ENCODE measurements around the gene DGKI. TPM values are rescaled to one million over a fixed set of nuclear protein-coding genes. Genes with fewer than 3 reads are reported as not detected.

DGKI gene
- total RNA-seq, 1 experiment from 2014 or later = 0.39 TPM

- TF ChIP-seq, protein P1, sequence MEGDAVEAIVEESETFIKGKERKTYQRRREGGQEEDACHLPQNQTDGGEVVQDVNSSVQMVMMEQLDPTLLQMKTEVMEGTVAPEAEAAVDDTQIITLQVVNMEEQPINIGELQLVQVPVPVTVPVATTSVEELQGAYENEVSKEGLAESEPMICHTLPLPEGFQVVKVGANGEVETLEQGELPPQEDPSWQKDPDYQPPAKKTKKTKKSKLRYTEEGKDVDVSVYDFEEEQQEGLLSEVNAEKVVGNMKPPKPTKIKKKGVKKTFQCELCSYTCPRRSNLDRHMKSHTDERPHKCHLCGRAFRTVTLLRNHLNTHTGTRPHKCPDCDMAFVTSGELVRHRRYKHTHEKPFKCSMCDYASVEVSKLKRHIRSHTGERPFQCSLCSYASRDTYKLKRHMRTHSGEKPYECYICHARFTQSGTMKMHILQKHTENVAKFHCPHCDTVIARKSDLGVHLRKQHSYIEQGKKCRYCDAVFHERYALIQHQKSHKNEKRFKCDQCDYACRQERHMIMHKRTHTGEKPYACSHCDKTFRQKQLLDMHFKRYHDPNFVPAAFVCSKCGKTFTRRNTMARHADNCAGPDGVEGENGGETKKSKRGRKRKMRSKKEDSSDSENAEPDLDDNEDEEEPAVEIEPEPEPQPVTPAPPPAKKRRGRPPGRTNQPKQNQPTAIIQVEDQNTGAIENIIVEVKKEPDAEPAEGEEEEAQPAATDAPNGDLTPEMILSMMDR (conservative IDR thresholded peaks at IDR 0.05; ENCODE audit: low read depth, low read length) = no peak
- TF ChIP-seq EZH2 (IDR thresholded peaks at IDR 0.05; ENCODE audit: borderline replicate concordance, low read depth, low read length, poor library complexity, severe bottlenecking) = no peak
- ChIA-PET CTCF (no interaction called here), POLR2A (ENCODE audit: low non-redundant PET) (no interaction called here)
- Histone ChIP-seq H3K9me3 (ENCODE audit: low read depth, low read length, poor library complexity, severe bottlenecking) (no peaks in the 10 kb centered on the region), H3K27me3 (replicated peaks; ENCODE audit: insufficient read depth, low read depth, low read length, poor library complexity) (peaks cover 7% of the 10 kb centered on the region), H3K36me3 (ENCODE audit: insufficient read depth, low read length, poor library complexity, severe bottlenecking) (no peaks in the 10 kb centered on the region), H3K4me1 (ENCODE audit: insufficient read depth, low read length, poor library complexity, severe bottlenecking) (no peaks in the 10 kb centered on the region), H3K27ac (ENCODE audit: low read depth, low read length, poor library complexity, severe bottlenecking) (no peak overlapping the region), H3K4me3 (ENCODE audit: low read depth, low read length, poor library complexity, severe bottlenecking) (no peak overlapping the region)
- BruUV-seq (replicated peaks) = no TSS peak
- no peak for DNase-seq (ENCODE audit: low spot score)
- intact Hi-C loops (cut with micrococcal nuclease; ENCODE audit: unreplicated experiment) = no loop called here
Measured at GRCh38 chr7:137613006-137613525, 233.7 kb downstream of the DGKI start.

DNA sequence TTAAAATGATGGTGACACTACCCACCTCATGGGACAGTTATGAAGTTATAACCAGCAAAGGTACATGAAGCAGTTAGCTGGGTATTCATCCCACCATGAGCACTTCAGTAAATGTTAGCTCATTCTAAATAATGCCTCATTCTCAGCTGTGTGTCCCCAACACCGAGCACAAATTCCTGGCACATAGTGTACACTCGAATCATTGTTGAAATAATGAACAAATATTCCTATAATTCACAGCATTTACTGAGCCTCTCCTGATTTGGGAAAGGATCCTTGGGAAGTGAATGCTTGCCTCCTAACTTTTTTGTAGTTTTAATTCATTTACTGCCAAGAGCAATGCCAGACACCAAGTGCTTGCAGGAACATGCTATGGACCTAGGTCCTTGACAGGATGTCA, 235.2 kb downstream of the DGKI start:
- POLR2A ChIA-PET (ENCODE audit: low non-redundant PET) = no interaction called here
- Histone ChIP-seq H3K4me3 (ENCODE audit: low read depth, low read length, poor library complexity, severe bottlenecking) (no peak overlapping the region), H3K27ac (ENCODE audit: low read depth, low read length, poor library complexity, severe bottlenecking) (no peak overlapping the region), H3K9me3 (ENCODE audit: low read depth, low read length, poor library complexity, severe bottlenecking) (no peaks in the 10 kb centered on the region), H3K36me3 (ENCODE audit: insufficient read depth, low read length, poor library complexity, severe bottlenecking) (no peaks in the 10 kb centered on the region), H3K4me1 (ENCODE audit: insufficient read depth, low read length, poor library complexity, severe bottlenecking) (no peaks in the 10 kb centered on the region), H3K27me3 (replicated peaks; ENCODE audit: insufficient read depth, low read depth, low read length, poor library complexity) (peaks cover 15% of the 10 kb centered on the region)
- BruUV-seq (replicated peaks) = no TSS peak
- intact Hi-C loops (cut with micrococcal nuclease; ENCODE audit: unreplicated experiment) = no loop called here
- DNase-seq (ENCODE audit: low spot score) = no peak
- CTCF ChIA-PET = no interaction called here
- TF ChIP-seq EZH2 (IDR thresholded peaks at IDR 0.05; ENCODE audit: borderline replicate concordance, low read depth, low read length, poor library complexity, severe bottlenecking) = no peak
- TF ChIP-seq, protein P1 (conservative IDR thresholded peaks at IDR 0.05; ENCODE audit: low read depth, low read length) = no peak

- BruUV-seq (replicated peaks) = no TSS peak
- no peaks in the 10 kb centered on the region for H3K9me3 ChIP-seq (ENCODE audit: low read depth, low read length, poor library complexity, severe bottlenecking)
- no peaks in the 10 kb centered on the region for H3K36me3 ChIP-seq (ENCODE audit: insufficient read depth, low read length, poor library complexity, severe bottlenecking)
- H3K27me3 ChIP-seq (replicated peaks; ENCODE audit: insufficient read depth, low read depth, low read length, poor library complexity) = peaks cover 15% of the 10 kb centered on the region
- DNase-seq (ENCODE audit: low spot score) = no peak
- no peak overlapping the region for H3K27ac ChIP-seq (ENCODE audit: low read depth, low read length, poor library complexity, severe bottlenecking)
- no peaks in the 10 kb centered on the region for H3K4me1 ChIP-seq (ENCODE audit: insufficient read depth, low read length, poor library complexity, severe bottlenecking)
- intact Hi-C loops (cut with micrococcal nuclease; ENCODE audit: unreplicated experiment) = loop anchor here (5.0 kb wide), 1 partner anchor 398 kb away; no protein-coding TSS in a partner anchor
- ChIA-PET CTCF (no interaction called here), POLR2A (ENCODE audit: low non-redundant PET) (no interaction called here)
- no peak for TF ChIP-seq EZH2 (IDR thresholded peaks at IDR 0.05; ENCODE audit: borderline replicate concordance, low read depth, low read length, poor library complexity, severe bottlenecking)
- TF ChIP-seq, protein P1 (conservative IDR thresholded peaks at IDR 0.05; ENCODE audit: low read depth, low read length) = no peak
- no peak overlapping the region for H3K4me3 ChIP-seq (ENCODE audit: low read depth, low read length, poor library complexity, severe bottlenecking)
Measured at GRCh38 chr7:137609500-137609899, 237.3 kb downstream of the DGKI start.
